SK-N-SH (cell line): ENCODE data around the gene PDPK1. TPM values are rescaled to one million over a fixed set of nuclear protein-coding genes. Genes with fewer than 3 reads are reported as not detected.
A peak's percentile ranks its signal among the peaks of the same experiment; 100 is the strongest.
"Not testable (repeated sequence)": the region's sequence is repeated elsewhere in the genome, so short reads cannot be mapped to it uniquely, and the experiment has no call there.

Source experiments
- CTCF ChIA-PET: fragments of 300-600, 350-600 bp; formaldehyde crosslinking; extraction: SDS; loops from one replicate; lab custom pipeline; 2021; lab: Yijun Ruan, JAX
- POLR2A ChIA-PET: fragments of 350-600 bp; sonication (Branson Sonifier 250); formaldehyde crosslinking; extraction: SDS; loops from one replicate; lab custom pipeline; 2020; ENCODE audit warnings: antibody characterized with exemption, inconsistent platforms; lab: Yijun Ruan, JAX
- DNase-seq: peaks from one replicate; pipeline ENCODE4 v3.0.0; 2012
- H2AFZ ChIP-seq: fragments of 200-600 bp; sonication (generic); 2 replicates; pipeline ENCODE4 v1.8.1; 2016; ENCODE audit warnings: antibody characterized with exemption, mild to moderate bottlenecking, low read depth
- H3F3A ChIP-seq: fragments of 200-600 bp; sonication (generic); replicated peaks from 2 replicates; pipeline ENCODE3; 2016; ENCODE audit warnings: antibody characterized with exemption, mild to moderate bottlenecking; ENCODE audit not compliant: insufficient read depth
- H3K27ac ChIP-seq, 2 experiments: fragments of 200-500 bp in 1 of 2; fragments of 200-600 bp in 1 of 2; sonication (Bioruptor generic) in 1 of 2; sonication (generic), shearing (Covaris generic) in 1 of 2; 2 replicates each; pipeline versions ENCODE4 v1.5.1 to v1.6.1; 2014 to 2016; ENCODE audit warnings: low read depth in 2 of 2, inconsistent platforms in 1 of 2, low read length in 1 of 2, mild to moderate bottlenecking in 1 of 2, mixed read lengths in 1 of 2
- H3K27me3 ChIP-seq: fragments of 200-600 bp; sonication (generic), shearing (Covaris generic); 2 replicates; pipeline ENCODE4 v1.6.1; 2016; ENCODE audit warnings: mixed run types; ENCODE audit not compliant: insufficient read depth
- H3K36me3 ChIP-seq, 2 experiments: fragments of 200-500 bp in 1 of 2; fragments of 200-600 bp in 1 of 2; sonication (Bioruptor generic) in 1 of 2; sonication (generic) in 1 of 2; replicated peaks in 1 of 2; 2 replicates each; pipeline versions ENCODE3 to v1.5.1; 2014 to 2016; ENCODE audit warnings: low read length in 1 of 2, mild to moderate bottlenecking in 1 of 2; ENCODE audit not compliant: insufficient read depth in 2 of 2, control insufficient read depth in 1 of 2
- H3K4me1 ChIP-seq, 2 experiments: fragments of 200-500 bp in 1 of 2; fragments of 200-600 bp in 1 of 2; sonication (Bioruptor generic) in 1 of 2; sonication (generic), shearing (Covaris generic) in 1 of 2; 2 replicates each; pipeline versions ENCODE4 v1.5.1 to v1.6.1; 2014 to 2016; ENCODE audit warnings: low read depth in 1 of 2, low read length in 1 of 2, mixed run types in 1 of 2; ENCODE audit not compliant: insufficient read depth in 2 of 2, control insufficient read depth in 1 of 2
- H3K4me2 ChIP-seq: fragments of 200-600 bp; sonication (generic), shearing (Covaris generic); 2 replicates; pipeline ENCODE4 v1.6.1; 2017; ENCODE audit warnings: mixed run types
- H3K4me3 ChIP-seq, 2 experiments: fragments of 200-500 bp in 1 of 2; fragments of 200-600 bp in 1 of 2; sonication (Bioruptor generic) in 1 of 2; sonication (generic), shearing (Covaris generic) in 1 of 2; 2 replicates each; pipeline versions ENCODE4 v1.5.1 to v1.8.1; 2014 to 2016; ENCODE audit warnings: low read depth in 2 of 2, inconsistent platforms in 1 of 2, low read length in 1 of 2, mild to moderate bottlenecking in 1 of 2, mixed read lengths in 1 of 2, moderate library complexity in 1 of 2
- H3K79me2 ChIP-seq: fragments of 200-600 bp; sonication (generic); 2 replicates; pipeline ENCODE4 v1.8.1; 2017; ENCODE audit warnings: mild to moderate bottlenecking; ENCODE audit not compliant: insufficient read depth
- H3K9ac ChIP-seq: fragments of 200-600 bp; sonication (generic); 2 replicates; pipeline ENCODE4 v1.6.1; 2017; ENCODE audit warnings: mixed run types
- H3K9me2 ChIP-seq: fragments of 200-600 bp; sonication (generic); 2 replicates; pipeline ENCODE4 v1.6.1; 2017; ENCODE audit warnings: mixed run types
- H3K9me3 ChIP-seq: fragments of 200-600 bp; sonication (generic); 2 replicates; pipeline ENCODE4 v1.6.1; 2017; ENCODE audit warnings: mixed run types, mild to moderate bottlenecking, moderate library complexity
- H4K20me1 ChIP-seq: fragments of 200-600 bp; sonication (generic); 2 replicates; pipeline ENCODE4 v1.6.1; 2017; ENCODE audit warnings: mild to moderate bottlenecking, mixed run types; ENCODE audit not compliant: insufficient read depth
- CHD2 ChIP-seq: fragments of 150-350 bp; IDR thresholded peaks from 2 replicates; pipeline ENCODE4 v1.6.1; 2018; ENCODE audit warnings: low read length; ENCODE audit not compliant: partially characterized antibody
- ELF1 ChIP-seq: IDR thresholded peaks from 2 replicates; pipeline ENCODE4 v1.4.0; 2012
- EZH2phosphoT487 ChIP-seq: fragments of 200-600 bp; sonication (generic); IDR thresholded peaks from 2 replicates; pipeline ENCODE4 v1.6.1; 2017; ENCODE audit warnings: low read depth, mixed run types, mild to moderate bottlenecking, antibody characterized with exemption, moderate library complexity, borderline replicate concordance
- FOXJ3 ChIP-seq: sonication (generic); formaldehyde crosslinking; IDR thresholded peaks from 2 replicates; pipeline ENCODE4 v1.5.1; 2020; ENCODE audit warnings: mild to moderate bottlenecking, missing genetic modification reagents
- FOXM1 ChIP-seq: IDR thresholded peaks from 2 replicates; pipeline ENCODE4 v1.4.0; 2012; ENCODE audit warnings: low read depth, mild to moderate bottlenecking
- GABPA ChIP-seq: IDR thresholded peaks from 2 replicates; pipeline ENCODE4 v1.4.0; 2012; ENCODE audit warnings: low read depth, mild to moderate bottlenecking
- MXI1 ChIP-seq: IDR thresholded peaks from 2 replicates; pipeline ENCODE4 v1.6.1; 2012; ENCODE audit warnings: mild to moderate bottlenecking, low read depth, low read length, improper control_type of control experiment
- NFIC ChIP-seq: IDR thresholded peaks from 2 replicates; pipeline ENCODE4 v1.4.0; 2012; ENCODE audit warnings: borderline replicate concordance
- RXRA ChIP-seq: IDR thresholded peaks from 2 replicates; pipeline ENCODE4 v1.4.0; 2012; ENCODE audit warnings: low read depth, mild to moderate bottlenecking, borderline replicate concordance
- SIN3A ChIP-seq: IDR thresholded peaks from 2 replicates; pipeline ENCODE4 v1.6.1; 2012; ENCODE audit warnings: low read depth, mild to moderate bottlenecking, low read length, moderate library complexity, borderline replicate concordance
- SMC3 ChIP-seq: IDR thresholded peaks from 2 replicates; pipeline ENCODE4 v1.6.1; 2012; ENCODE audit warnings: low read depth, low read length, improper control_type of control experiment
- TCF12 ChIP-seq: IDR thresholded peaks from 2 replicates; pipeline ENCODE4 v1.4.0; 2012
- WGBS: methylation state at CpG from one replicate; pipeline ENCODE4 v1.1.6; 2017; ENCODE audit warnings: low lambda C conversion rate; 5-methylcytosine and 5-hydroxymethylcytosine counted together
- polyA plus RNA-seq, 3 experiments: library from polyadenylated mRNA; depleted of rRNA; stranded (reverse); fragments of >200 nt; gene quantifications; 2 replicates each; pipeline ENCODE4 v1.2.3, GENCODE V29; 2012
- TF ChIP-seq, protein P1 (sequence below): IDR thresholded peaks from 2 replicates; pipeline ENCODE4; 2012
- TF ChIP-seq, protein P2 (sequence below): IDR thresholded peaks from 2 replicates; pipeline ENCODE4 v1.6.1; 2012; ENCODE audit warnings: mild to moderate bottlenecking, low read depth, low read length, moderate library complexity
- TF ChIP-seq, protein P3 (sequence below): fragments of 150-350 bp; IDR thresholded peaks from 2 replicates; pipeline ENCODE4 v1.6.1; 2016; ENCODE audit warnings: mild to moderate bottlenecking, low read depth, low read length

PDPK1 gene
- polyA plus RNA-seq, 1 of the 3 experiments (the other 2 are of a cell fraction), result 22.0 TPM

DNA sequence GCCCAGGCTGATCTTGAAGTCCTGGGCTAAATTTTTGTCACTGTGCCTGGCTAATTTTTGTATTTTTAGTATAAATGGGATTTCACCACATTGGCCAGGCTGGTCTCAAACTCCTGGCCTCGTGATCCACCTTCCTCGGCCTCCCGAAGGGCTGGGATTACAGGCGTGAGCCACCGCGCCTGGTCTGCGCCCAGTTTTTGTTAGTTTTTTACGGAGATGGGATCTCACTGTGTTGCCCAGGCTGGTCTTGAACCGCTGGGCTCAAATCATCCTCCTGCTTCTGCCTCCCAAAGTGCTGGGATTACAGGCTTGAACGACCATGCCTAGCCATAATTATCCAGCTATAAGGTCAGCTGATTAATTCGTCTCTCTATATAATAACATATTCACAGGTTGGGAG lies 3.9 kb upstream of the PDPK1 start:
- Histone ChIP-seq H3K27me3 (no peaks in the 10 kb centered on the region), H3K79me2 (peaks cover 5% of the 10 kb centered on the region), H3K4me2 (no peak overlapping the region), H3F3A (peaks cover 19% of the 10 kb centered on the region), H3K9ac (no peak overlapping the region), H4K20me1 (peaks cover 4% of the 10 kb centered on the region), H3K9me2 (no peaks in the 10 kb centered on the region), H3K27ac (no peak overlapping the region), H3K4me1 (peaks cover 0 to 8% of the 10 kb centered on the region in 2 experiments; a peak in 2 of 4 replicates), H3K36me3 (peaks cover 0 to 1% of the 10 kb centered on the region in 2 experiments), H2AFZ (no peak overlapping the region), H3K4me3 (no peak overlapping the region), H3K9me3 (no peaks in the 10 kb centered on the region)
- 86% methylated on average over 11 of the region's 11 CpGs for WGBS
- POLR2A ChIA-PET, result no interaction called here
- CTCF ChIA-PET, result no interaction called here
- DNase-seq, result no peak
- no peak for TF ChIP-seq FOXM1
- TF ChIP-seq SMC3, result no peak
- TF ChIP-seq GABPA, result no peak
- TF ChIP-seq RXRA, result no peak

DNA sequence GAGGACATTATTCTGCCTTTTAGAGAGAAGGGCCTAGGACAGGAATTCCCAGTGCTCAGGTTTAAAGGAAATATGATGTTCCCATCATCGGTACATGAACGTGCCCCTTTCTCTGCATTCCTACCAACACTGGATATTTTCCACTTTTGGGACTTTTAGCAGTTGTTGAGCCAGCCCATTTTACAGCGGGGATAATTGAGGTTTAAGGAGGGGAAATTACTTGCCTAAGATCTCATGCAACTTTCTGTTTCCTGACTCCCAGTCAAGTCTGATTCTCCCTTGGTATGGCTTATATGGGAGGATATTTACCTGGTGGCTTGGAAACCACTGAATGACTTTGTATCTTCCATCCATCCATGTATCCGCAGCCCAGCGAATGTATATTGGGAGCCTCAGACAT lies 3.5 kb upstream of the PDPK1 start:
- H4K20me1 ChIP-seq, H3K27me3 ChIP-seq, H3K9ac ChIP-seq, POLR2A ChIA-PET, H3K4me1 ChIP-seq, H3K9me3 ChIP-seq, H3K36me3 ChIP-seq, DNase-seq, H3K79me2 ChIP-seq, H3K9me2 ChIP-seq, H3K27ac ChIP-seq, H3K4me2 ChIP-seq, H3K4me3 ChIP-seq, CTCF ChIA-PET, H2AFZ ChIP-seq: not testable (repeated sequence)
- 97% methylated on average over 5 of the region's 5 CpGs for WGBS
- H3F3A ChIP-seq, result peaks cover 19% of the 10 kb centered on the region

DNA sequence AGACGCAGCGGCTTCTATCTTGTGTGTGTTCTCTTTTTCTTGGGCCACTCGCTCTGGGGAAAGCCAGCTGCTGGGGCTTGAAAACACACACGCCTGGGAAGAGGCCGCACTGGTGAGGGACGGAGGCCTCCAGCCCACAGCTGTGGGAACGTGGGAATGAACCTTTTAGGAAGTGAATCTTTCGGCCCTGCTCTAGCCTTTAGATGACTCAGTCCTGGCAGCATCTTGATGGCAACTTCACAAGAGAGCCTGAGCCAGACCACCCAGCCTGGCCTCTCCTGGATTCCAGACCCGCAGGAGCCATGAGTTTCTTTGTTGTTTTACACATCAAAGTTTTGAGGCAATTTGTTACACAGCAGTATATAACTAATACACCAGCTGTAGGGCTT lies 2.2 kb upstream of the PDPK1 start:
- POLR2A ChIA-PET, result no interaction called here
- H2AFZ ChIP-seq, result no peak overlapping the region
- H3K4me2 ChIP-seq, result no peak overlapping the region
- no peaks in the 10 kb centered on the region for H3K36me3 ChIP-seq
- CTCF ChIA-PET, result no interaction called here
- H3K27ac ChIP-seq, result 0 out of 4 replicates have a peak overlapping the region, but pooled peaks of 1 of the 2 experiments have one; percentile 18
- no peaks in the 10 kb centered on the region for H3K9me3 ChIP-seq
- no peak overlapping the region for H3K9ac ChIP-seq
- H3K4me3 ChIP-seq, result no peak overlapping the region
- DNase-seq, result no peak
- H3F3A ChIP-seq, result peaks cover 19% of the 10 kb centered on the region
- peaks cover 20% of the 10 kb centered on the region for H4K20me1 ChIP-seq
- peaks cover 22% of the 10 kb centered on the region for H3K79me2 ChIP-seq
- no peak for TF ChIP-seq NFIC
- TF ChIP-seq CHD2, result no peak
- TF ChIP-seq, protein P1, sequence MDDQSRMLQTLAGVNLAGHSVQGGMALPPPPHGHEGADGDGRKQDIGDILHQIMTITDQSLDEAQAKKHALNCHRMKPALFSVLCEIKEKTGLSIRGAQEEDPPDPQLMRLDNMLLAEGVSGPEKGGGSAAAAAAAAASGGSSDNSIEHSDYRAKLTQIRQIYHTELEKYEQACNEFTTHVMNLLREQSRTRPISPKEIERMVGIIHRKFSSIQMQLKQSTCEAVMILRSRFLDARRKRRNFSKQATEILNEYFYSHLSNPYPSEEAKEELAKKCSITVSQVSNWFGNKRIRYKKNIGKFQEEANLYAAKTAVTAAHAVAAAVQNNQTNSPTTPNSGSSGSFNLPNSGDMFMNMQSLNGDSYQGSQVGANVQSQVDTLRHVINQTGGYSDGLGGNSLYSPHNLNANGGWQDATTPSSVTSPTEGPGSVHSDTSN, result no peak
- no peak for TF ChIP-seq SMC3
- TF ChIP-seq, protein P2, sequence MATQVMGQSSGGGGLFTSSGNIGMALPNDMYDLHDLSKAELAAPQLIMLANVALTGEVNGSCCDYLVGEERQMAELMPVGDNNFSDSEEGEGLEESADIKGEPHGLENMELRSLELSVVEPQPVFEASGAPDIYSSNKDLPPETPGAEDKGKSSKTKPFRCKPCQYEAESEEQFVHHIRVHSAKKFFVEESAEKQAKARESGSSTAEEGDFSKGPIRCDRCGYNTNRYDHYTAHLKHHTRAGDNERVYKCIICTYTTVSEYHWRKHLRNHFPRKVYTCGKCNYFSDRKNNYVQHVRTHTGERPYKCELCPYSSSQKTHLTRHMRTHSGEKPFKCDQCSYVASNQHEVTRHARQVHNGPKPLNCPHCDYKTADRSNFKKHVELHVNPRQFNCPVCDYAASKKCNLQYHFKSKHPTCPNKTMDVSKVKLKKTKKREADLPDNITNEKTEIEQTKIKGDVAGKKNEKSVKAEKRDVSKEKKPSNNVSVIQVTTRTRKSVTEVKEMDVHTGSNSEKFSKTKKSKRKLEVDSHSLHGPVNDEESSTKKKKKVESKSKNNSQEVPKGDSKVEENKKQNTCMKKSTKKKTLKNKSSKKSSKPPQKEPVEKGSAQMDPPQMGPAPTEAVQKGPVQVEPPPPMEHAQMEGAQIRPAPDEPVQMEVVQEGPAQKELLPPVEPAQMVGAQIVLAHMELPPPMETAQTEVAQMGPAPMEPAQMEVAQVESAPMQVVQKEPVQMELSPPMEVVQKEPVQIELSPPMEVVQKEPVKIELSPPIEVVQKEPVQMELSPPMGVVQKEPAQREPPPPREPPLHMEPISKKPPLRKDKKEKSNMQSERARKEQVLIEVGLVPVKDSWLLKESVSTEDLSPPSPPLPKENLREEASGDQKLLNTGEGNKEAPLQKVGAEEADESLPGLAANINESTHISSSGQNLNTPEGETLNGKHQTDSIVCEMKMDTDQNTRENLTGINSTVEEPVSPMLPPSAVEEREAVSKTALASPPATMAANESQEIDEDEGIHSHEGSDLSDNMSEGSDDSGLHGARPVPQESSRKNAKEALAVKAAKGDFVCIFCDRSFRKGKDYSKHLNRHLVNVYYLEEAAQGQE, result no peak
- no peak for TF ChIP-seq SIN3A
- TF ChIP-seq TCF12, result no peak
- TF ChIP-seq FOXJ3 (CRISPR knock-in tag), result no peak
- TF ChIP-seq MXI1, result no peak
- TF ChIP-seq EZH2phosphoT487, result no peak
- TF ChIP-seq, protein P3, sequence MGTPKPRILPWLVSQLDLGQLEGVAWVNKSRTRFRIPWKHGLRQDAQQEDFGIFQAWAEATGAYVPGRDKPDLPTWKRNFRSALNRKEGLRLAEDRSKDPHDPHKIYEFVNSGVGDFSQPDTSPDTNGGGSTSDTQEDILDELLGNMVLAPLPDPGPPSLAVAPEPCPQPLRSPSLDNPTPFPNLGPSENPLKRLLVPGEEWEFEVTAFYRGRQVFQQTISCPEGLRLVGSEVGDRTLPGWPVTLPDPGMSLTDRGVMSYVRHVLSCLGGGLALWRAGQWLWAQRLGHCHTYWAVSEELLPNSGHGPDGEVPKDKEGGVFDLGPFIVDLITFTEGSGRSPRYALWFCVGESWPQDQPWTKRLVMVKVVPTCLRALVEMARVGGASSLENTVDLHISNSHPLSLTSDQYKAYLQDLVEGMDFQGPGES, result no peak
- TF ChIP-seq ELF1, result no peak
- 82% methylated on average over 8 of the region's 9 CpGs for WGBS
- H3K9me2 ChIP-seq, result no peaks in the 10 kb centered on the region
- no peaks in the 10 kb centered on the region for H3K27me3 ChIP-seq
- H3K4me1 ChIP-seq, result peaks cover 0 to 12% of the 10 kb centered on the region in 2 experiments; a peak in 2 of 4 replicates
